GM19025 (cell line): ENCODE measurements around the gene EFNA2.

ENCODE experiments used
- ATAC-seq: cut with Tn5 transposase; IDR thresholded peaks from one replicate; pipeline ENCODE4 v1.9.1; 2021; ENCODE audit warnings: mild to moderate bottlenecking, low read depth, moderate library complexity; ENCODE audit not compliant: unreplicated experiment

Gene EFNA2

DNA sequence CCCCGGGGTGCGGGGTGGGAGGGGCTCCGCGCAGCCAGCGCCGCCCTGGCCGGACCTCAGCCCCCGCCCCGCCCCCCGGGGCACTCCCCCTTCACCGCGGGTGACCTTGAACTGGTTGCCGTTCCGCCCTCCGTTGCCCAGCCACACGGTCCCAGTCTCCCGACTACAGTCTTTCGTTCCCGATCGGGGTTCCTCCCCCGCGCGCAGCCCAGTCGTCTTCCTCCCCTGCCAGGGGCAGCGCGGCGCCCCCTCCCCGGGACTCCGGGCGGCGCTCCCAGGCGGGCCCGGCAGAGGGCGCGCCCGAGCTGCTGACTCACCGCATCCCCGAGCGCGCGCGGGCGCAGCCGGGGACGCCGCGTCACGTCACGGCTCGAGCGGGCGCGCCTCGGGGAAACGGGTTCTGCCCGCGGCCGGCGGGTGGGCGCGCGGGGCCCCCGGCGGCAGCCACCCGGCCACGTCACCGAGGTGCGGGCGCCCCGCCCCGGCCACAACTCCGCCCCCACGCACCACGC is 36.8 kb upstream of the EFNA2 start:
- peak; percentile 21 for ATAC-seq

DNA sequence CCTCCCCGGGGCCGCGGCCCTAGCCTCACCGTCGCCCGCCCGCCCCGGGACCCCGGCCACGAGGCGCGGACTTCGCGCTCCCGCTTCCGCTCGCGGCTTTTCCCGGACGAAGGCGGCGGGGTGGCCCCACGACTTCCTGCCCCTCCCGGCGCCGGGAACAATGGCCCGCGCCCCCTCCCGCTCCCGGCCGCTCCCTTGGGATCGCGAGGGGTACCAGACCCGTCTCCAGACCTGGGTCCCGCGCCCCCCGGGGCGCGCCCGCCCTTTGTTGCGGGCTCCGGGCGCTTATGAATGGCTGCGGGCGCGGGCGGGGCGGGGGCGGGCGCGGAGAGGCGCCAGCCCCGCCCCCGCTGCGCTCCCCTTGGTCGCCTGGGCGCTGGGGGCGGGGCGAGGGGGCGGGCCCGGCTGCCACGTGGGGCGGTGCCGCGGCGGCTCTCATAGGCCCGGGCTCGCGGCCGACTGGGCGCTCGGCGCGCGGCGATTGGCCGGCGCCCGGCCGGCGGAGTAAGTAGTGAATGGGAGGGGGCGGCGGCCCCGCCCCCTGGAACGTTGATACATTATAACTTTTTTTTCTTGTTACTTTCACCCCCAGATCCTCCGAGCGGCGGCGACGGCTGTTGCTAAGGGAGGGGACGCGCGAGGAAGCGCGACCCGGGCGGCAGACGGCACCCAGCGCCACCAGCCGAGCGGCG is 36.2 kb upstream of the EFNA2 start:
- peak; percentile 50 for ATAC-seq

DNA sequence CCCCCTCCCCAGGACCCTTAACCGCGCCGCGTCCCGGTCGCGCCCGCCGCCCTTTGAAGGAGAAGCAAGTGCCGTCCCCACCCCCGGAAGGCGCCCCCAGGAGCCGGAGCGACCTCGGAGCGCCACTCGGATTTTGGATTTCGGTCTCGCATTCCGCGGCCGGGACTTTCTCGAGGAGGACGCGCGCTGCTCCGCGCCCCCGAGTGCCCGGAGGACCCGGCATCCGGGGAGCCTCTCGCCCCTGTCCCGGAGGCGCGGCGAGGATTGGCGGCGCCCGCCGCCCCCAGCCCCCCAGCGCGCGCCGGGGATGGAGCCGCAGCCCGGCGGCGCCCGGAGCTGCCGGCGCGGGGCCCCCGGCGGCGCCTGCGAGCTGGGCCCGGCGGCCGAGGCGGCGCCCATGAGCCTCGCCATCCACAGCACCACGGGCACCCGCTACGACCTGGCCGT is 35.7 kb upstream of the EFNA2 start:
- ATAC-seq = no peak

DNA sequence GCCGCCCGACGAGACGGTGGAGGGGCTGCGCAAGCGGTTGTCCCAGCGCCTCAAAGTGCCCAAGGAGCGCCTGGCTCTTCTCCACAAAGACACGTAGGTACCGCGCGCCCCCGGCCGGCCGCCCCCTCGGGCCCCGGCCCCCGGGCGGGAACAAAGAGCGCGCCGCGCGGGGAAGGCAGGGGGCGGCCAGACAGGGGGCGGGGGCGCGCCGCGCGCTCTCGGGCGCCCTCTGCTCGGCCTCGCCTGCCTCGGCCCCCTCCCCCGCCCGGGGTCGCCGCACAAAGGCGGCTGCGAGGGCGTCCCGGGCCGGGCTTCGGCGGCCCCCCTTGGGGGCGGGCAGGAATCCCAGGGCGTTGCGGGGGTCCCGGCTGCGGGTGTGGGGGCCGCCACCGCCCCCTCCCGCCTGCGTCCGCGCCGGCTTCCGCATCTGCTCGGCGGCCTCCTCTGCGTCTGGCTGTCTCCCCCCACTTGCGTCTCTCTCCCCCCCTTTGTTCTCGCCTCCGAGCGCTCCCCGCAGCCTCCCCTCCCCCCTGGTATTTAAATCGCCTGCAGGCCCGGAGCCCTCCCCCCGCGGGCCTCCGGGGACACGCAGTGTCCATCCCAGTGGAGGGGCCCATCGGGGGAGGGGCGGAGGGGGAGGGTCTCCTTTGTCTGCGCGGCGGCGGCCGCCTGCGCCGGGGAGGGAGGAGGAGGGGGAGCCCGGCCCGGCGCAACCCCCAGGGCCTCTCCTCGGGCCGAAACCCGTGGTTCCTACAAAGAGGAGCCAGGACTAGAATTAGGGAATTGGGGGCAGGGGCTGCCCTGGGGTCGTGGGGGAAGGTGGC is 35.0 kb upstream of the EFNA2 start:
- ATAC-seq = no peak

DNA sequence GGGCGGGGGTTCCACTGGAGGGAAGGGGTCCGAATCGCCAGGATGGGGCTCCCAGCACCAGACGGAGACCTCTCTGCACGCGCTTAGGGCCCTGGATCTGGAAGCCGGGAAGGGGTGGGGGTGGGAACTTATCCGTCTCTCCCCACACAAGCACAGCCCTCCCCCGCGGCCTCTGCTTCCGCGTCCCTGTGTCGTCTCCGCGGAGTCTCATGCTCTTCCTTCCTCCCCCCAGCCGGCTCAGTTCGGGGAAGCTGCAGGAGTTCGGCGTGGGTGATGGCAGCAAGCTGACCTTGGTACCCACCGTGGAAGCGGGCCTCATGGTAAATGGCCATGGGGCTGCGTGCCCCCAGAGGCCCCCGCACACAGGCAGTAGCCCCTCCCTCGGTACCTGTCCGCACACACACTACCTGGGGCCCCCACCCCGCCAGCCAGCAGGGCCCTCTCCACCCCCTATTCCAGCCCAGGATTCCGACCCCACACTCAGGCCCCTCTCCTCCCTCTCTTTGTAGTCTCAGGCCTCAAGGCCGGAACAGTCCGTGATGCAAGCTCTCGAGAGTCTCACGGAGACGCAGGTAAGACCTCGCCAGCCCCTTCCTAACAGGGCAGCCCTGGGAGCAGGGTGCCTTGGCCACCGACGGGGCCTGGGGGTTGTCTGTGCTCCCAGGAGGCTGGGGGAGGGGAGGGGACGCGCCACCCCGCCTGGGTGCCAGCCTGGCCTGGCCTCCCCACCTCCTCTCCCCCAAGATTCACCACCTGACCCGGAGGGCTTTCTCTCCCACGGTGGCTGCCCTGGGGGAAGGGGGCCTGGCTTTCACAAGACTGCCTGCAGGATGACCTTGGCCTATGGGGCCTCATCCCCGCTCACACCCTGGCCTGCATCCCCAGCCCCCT is 34.1 kb upstream of the EFNA2 start:
- no peak for ATAC-seq

DNA sequence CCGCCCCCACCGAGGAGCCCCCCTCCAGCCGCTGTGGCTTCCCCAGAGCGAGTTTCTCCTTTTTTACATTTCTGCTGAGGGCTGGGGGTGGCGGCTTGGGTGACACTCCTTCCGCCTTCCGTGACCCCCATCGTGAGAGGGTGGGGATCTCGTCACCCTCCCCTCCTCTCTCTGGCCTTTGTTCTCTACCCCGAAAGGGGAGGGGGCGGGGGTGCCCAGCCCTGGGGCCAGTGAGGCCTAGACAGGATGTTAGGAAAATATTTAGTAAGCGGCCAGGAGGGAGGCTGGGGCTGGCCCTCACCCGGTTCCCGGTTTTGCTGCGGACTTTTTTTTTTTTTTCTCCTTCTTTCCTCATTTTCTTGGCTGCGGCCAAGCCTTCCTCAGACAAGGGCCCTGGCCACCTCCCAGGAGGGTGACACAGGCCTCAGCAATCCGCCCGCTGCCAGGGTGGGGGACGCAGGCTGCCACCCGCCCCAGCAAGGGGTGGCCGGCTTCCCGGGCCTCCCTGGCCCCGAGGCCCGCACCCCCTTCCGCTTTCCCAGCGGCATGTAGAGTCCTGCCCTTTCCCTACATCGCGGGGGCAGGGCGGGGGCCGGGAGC is 33.4 kb upstream of the EFNA2 start:
- ATAC-seq = no peak

DNA sequence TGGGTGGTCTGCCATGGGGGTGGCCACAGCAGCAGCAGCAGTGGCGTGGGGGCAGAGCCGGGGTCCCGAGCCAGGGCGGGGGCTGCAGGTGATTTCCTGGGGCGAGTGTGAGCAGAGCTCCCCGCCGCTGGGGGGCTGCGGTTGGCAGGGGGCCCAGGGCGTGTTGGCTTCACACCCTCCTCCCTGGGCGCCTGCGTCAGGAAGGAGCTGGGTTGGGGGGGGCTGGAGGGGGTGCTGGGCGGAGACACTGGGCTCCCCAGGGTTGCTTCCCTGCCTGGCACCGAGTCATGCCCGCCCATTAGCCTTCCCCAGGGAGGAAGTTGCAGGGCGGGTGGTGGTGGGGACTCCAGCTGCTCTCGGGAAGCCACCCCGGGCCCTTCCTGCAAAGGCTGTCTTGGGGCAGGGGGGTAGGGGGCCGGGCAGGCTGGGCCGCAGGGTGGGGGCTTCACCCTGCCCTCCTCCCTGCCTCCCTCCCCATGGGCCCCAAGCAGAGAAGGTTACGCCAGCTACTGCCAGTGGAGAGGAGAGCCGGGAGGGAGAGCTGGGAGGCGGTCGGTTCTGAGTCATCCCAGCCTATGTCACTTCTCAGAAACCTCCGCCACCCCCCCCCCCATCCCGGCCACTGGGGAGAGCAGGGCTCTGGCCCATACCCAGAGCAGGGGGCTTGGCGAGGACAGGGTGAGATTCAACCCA is 32.7 kb upstream of the EFNA2 start:
- no peak for ATAC-seq

DNA sequence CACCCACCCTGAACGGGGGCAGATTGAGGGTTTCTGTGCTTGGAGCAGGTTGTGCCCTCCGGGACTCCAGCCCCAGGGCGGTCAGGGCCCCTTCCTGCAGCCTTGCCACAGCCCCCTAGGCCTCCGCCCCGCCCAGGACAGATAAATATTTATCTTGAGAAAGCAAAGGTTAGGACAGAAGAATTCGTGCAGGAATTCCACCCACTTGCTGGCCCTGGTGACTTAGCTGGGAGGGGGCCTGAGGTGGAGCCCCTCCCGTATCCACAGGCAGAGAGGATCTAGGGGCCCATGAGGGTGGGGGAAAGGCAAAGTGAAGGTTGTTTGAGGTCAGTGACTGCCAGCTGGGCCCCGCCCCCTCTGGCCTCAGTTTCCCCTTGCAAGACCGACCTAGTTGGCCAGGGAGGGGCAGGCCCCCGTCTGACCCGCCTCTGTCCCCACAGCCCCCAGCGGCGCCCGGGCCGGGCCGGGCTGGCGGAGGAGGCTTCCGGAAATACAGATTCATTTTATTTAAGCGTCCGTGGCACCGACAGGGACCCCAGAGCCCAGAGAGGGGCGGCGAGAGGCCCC is 32.1 kb upstream of the EFNA2 start:
- ATAC-seq = no peak

DNA sequence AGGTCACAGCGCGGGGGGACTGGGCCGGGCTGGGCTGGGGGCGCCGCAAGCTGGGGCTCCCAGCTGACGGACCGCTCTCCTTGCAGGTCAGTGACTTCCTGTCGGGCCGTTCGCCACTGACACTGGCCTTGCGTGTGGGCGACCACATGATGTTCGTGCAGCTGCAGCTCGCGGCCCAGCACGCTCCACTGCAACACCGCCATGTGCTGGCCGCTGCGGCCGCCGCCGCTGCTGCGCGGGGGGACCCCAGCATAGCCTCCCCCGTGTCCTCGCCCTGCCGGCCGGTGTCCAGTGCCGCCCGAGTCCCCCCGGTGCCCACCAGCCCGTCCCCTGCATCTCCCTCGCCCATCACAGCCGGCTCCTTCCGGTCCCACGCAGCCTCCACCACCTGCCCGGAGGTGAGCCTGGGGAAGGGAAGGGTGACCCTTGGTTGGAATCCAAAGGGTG is 31.6 kb upstream of the EFNA2 start:
- ATAC-seq = no peak

DNA sequence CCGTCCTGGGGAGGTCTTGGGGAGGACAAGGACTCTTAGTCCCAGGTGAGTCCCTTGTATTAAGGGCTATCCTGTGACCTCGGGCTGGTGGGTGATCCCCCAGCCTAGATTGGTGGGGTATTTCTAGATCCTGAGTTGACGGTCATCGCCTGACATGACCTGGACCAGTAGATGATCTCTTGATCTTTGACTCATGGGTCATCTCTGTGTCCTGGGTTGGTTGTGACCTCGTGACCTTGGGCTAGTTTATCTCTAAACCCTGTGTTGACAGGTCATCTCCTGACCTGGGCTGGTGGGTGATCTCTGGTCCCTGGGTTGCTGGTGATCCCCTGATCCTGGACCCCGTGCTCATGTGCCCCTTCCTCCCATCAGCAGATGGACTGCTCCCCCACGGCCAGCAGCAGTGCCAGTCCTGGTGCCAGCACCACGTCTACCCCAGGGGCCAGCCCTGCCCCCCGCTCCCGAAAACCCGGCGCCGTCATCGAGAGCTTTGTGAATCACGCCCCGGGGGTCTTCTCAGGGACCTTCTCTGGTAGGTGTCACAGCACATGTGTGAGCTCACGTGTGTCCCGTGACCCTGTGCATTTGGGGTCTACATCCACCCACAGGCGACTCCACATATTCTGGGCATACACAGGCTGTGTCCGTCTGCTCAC is 31.0 kb upstream of the EFNA2 start:
- ATAC-seq = no peak

DNA sequence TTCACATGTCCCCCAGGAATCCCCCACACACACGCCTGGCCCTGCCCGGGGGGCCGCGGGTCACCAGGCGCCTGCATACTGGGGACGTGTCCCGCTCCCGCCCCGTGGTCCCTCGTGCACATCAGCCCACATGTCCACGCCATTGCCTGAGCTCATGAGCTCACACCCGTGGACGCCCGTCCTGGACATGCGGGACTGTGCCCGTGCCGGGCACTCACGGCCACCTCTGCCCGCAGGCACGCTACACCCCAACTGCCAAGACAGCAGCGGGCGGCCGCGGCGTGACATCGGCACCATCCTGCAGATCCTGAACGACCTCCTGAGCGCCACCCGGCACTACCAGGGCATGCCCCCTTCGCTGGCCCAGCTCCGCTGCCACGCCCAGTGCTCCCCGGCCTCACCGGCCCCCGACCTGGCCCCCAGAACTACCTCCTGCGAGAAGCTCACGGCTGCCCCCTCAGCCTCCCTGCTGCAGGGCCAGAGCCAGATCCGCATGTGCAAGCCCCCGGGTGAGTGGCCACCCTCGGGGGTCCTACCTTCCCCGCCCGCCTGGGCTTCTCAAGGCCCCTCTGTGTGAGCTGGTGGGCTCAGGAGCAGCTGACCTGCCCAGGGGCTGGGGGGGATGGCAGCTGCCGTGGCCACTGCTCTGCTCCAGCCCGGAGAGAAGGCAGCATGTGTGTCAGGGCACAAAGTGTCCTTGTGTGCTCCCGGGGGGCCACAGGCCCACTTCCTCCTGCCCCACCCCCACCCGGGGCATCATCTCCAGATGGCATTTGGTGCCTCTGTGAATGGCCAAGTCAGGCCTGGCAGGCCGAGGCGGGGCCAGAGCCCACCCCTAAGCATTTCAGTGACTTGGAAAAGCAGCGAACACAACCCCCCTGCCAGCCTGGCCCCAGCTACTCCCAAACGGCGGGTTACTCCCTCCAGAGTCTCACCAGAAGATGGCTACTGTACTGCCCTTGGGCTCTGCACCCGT is 30.2 kb upstream of the EFNA2 start:
- ATAC-seq = no peak

DNA sequence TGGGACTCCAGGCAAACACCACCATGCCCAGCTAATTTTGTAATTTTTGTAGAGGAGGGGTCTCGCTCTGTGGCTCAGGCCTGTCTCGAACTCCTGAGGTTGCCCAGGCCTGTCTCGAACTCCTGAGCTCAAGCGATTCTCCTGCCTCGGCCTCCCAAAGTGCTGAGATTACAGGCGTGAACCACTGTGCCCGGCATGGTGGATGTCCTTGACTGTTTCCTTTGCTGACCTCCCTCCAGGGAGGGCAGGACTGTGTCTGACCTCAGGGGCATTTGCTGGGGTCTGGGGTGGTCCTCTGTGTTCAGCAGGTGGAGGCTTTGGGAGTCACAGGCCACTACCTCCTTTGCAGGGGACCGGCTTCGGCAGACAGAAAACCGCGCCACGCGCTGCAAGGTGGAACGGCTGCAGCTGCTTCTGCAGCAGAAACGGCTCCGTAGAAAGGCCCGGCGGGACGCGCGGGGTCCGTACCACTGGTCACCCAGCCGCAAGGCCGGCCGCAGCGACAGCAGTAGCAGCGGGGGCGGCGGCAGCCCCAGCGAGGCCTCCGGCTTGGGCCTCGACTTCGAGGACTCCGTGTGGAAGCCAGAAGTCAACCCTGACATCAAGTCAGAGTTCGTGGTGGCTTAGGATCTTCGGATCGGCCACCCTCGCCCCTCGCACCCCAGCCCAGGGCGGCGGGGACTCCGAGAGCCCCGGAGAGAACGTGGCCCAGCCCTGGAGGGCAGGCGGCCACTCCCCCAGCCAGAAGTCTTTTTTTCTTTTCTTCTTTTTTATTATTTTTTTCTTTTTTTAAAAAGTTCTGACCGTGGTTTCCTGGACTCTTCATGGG is 28.8 kb upstream of the EFNA2 start:
- no peak for ATAC-seq

DNA sequence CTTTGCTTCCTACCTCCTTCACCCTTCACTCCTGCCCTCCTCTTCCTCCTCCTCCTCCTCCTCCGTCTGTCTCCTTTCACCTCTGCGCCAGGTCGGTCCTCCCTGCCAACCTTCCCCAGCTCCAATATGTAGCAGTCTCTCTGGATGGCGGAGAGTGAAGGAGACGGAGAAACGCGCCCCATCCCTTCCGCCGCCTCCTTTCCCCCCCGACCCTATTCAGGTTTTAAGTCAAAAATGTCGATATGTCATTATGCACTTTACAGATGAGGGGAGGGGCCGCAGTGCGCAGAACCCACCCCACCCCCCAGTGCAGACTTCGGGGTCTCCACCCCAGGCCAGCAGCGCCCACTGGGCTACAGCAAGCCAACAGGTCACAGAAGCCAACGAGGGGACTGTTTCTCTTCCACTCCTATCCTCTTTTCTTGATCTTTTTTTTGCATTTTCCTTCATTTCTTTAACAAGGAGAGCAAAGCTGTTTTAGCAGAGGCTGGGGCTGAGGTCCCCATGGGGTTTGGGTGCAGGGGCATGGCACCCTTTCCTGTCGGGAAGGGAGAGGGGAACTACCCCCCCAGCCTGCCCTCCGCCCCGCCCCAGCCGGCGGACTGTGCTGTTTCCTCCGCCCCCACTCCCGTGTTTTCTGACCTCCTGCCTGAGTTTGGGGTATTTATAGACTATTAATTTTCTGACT is 28.1 kb upstream of the EFNA2 start:
- ATAC-seq = no peak

DNA sequence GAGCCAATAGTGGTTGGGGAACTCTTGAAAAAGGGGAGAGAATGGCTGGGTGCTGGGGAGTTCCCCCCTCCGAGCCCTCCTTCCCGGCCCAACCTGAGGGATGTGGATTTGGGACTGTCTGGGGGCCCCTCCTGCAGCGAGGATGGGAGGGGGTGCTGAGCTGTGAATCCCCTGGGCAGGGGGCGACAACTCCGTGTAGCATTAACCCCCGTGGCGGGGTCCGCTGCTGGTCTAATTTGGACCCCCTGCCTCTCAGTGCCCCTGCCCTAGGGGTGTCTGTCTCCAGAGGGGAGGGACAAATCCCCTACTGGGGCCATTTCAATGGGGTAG is 27.5 kb upstream of the EFNA2 start:
- no peak for ATAC-seq

DNA sequence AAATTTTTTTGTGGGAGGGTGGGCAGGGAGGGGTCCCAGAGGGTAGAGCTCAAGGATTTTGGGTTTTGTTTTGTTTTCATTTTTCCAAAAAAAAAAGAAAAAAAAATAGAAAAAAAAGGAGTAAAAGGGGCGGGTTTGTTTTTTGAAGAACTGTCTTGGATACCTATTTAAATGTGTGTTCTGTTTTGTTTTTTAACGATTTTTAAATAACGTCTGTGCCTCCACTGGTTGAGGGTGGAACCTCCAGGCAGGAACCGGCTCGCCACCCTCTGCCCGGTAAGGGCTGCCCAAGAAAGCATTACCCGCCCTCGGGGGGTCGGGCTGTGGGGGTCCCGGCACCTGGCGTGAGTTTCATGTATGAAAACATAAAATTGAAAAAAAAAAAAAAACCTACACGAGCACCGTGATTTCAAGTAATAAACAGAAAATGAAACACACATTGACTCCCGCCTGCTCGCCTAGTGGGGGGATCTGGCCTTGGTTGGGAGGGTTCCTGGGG is 26.9 kb upstream of the EFNA2 start:
- no peak for ATAC-seq

DNA sequence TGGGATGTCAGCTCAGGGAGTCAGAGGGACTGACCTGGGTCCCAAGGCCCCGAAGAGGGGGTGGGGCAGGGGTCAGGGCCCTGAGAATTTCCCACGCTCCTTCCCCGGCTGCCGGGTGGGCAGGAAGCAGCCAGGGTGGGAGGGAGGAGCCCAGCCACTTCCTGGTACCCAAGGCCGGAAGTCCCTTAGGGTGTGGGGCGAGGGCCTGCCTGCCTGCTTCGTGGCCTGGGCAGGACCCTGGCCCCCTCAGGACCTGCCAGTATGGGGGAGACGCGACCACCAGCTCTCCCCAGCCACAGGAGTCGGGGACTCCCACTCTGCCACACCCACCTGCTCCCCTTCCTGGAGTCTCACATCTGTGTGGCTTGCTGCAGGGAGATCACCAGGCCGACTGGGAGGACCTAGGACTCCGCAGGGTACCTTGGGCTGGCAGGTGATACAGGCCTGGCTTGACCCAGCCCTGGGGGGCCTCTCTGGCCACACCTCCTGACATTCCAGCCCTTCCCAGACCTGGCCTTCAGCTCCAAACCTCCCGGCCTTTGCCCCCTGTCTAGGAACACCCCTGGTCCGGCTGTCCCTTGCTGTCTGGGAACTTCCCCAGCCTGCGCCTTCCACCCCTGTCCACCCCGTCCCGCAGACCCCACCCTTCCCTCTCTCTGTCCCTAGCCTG is 26.3 kb upstream of the EFNA2 start:
- ATAC-seq = peak; percentile 29
